Trophoblast cell (in vitro differentiated cells and primary cell): ENCODE measurements around the gene XYLB.

Source experiments
- DNase-seq, 2 donors: peaks; one replicate each; pipeline ENCODE4 v3.0.0-alpha.2; 2016
- H2AFZ ChIP-seq: 2 replicates; pipeline ENCODE4 v1.6.1; 2013; ENCODE audit warnings: low read length, moderate library complexity, mild to moderate bottlenecking; ENCODE audit not compliant: insufficient read depth, poor library complexity
- H2AK5ac ChIP-seq: 2 replicates; pipeline ENCODE4 v1.6.1; 2013; ENCODE audit warnings: mild to moderate bottlenecking, low read length
- H2BK120ac ChIP-seq: 2 replicates; pipeline ENCODE4 v1.6.1; 2013; ENCODE audit warnings: low read length, mild to moderate bottlenecking, moderate library complexity; ENCODE audit not compliant: insufficient read depth, poor library complexity
- H2BK12ac ChIP-seq: 2 replicates; pipeline ENCODE4 v1.6.1; 2013; ENCODE audit warnings: mild to moderate bottlenecking, low read length, moderate library complexity
- H2BK5ac ChIP-seq: 2 replicates; pipeline ENCODE4 v1.6.1; 2013; ENCODE audit warnings: low read length, low read depth, moderate library complexity, mild to moderate bottlenecking; ENCODE audit not compliant: poor library complexity
- H3K14ac ChIP-seq: 2 replicates; pipeline ENCODE4 v1.6.1; 2013; ENCODE audit warnings: mild to moderate bottlenecking, low read length
- H3K18ac ChIP-seq: 2 replicates; pipeline ENCODE4 v1.6.1; 2013; ENCODE audit warnings: mild to moderate bottlenecking, low read length
- H3K23ac ChIP-seq: 2 replicates; pipeline ENCODE4 v1.6.1; 2013; ENCODE audit warnings: low read length
- H3K27ac ChIP-seq: 2 replicates; pipeline ENCODE4 v1.5.1; 2013; ENCODE audit warnings: low read depth, mild to moderate bottlenecking, inconsistent platforms, low read length, moderate library complexity
- H3K27me3 ChIP-seq: 2 replicates; pipeline ENCODE4 v1.6.1; 2013; ENCODE audit warnings: inconsistent platforms, mild to moderate bottlenecking, low read length, moderate library complexity; ENCODE audit not compliant: insufficient read depth
- H3K36me3 ChIP-seq, 2 experiments: 1 replicate in 1 of 2; 2 replicates in 1 of 2; pipeline ENCODE4 v1.6.1; 2013; ENCODE audit warnings: low read length in 2 of 2, mild to moderate bottlenecking in 2 of 2, moderate library complexity in 1 of 2; ENCODE audit not compliant: insufficient read depth in 2 of 2, control insufficient read depth in 1 of 2
- H3K4ac ChIP-seq: 2 replicates; pipeline ENCODE4 v1.6.1; 2013; ENCODE audit warnings: low read depth, mild to moderate bottlenecking, low read length, moderate library complexity
- H3K4me1 ChIP-seq, 2 experiments: 1 replicate in 1 of 2; 2 replicates in 1 of 2; pipeline ENCODE4 v1.6.1; 2013; ENCODE audit warnings: low read length in 2 of 2, mild to moderate bottlenecking in 2 of 2, moderate library complexity in 1 of 2; ENCODE audit not compliant: insufficient read depth in 2 of 2, control insufficient read depth in 1 of 2
- H3K4me2 ChIP-seq: 2 replicates; pipeline ENCODE4 v1.6.1; 2013; ENCODE audit warnings: inconsistent platforms, mild to moderate bottlenecking, low read length, moderate library complexity
- H3K4me3 ChIP-seq: 2 replicates; pipeline ENCODE4 v1.5.1; 2013; ENCODE audit warnings: mild to moderate bottlenecking, low read depth, low read length, inconsistent platforms
- H3K79me1 ChIP-seq: one replicate; pipeline ENCODE4 v1.6.1; 2013; ENCODE audit warnings: low read length
- H3K79me2 ChIP-seq: 2 replicates; pipeline ENCODE4 v1.6.1; 2013; ENCODE audit warnings: low read length, mild to moderate bottlenecking; ENCODE audit not compliant: control insufficient read depth, insufficient read depth, poor library complexity
- H3K9ac ChIP-seq: 2 replicates; pipeline ENCODE4 v1.6.1; 2013; ENCODE audit warnings: mild to moderate bottlenecking, low read length
- H3K9me3 ChIP-seq: 2 replicates; pipeline ENCODE4 v1.6.1; 2013; ENCODE audit warnings: low read depth, mild to moderate bottlenecking, control low read depth, inconsistent platforms, low read length; ENCODE audit not compliant: insufficient read depth
- H4K12ac ChIP-seq: 2 replicates; pipeline ENCODE4 v1.6.1; 2013; ENCODE audit warnings: low read depth, mild to moderate bottlenecking, low read length, moderate library complexity
- H4K8ac ChIP-seq: 2 replicates; pipeline ENCODE4 v1.6.1; 2013; ENCODE audit warnings: low read depth, mild to moderate bottlenecking, low read length, moderate library complexity
- H4K91ac ChIP-seq: one replicate; pipeline ENCODE4 v1.6.1; 2013; ENCODE audit warnings: low read depth, mild to moderate bottlenecking, low read length, moderate library complexity
- WGBS: extraction: QIAGEN DNeasy Blood & Tissue Kit; methylation state at CpG from one replicate; pipeline ENCODE4 v1.1.7; 2013; ENCODE audit warnings: missing lambda C conversion rate; ENCODE audit not compliant: insufficient read length, insufficient coverage; ENCODE audit errors: extremely low coverage; 5-methylcytosine and 5-hydroxymethylcytosine counted together

The XYLB gene

DNA sequence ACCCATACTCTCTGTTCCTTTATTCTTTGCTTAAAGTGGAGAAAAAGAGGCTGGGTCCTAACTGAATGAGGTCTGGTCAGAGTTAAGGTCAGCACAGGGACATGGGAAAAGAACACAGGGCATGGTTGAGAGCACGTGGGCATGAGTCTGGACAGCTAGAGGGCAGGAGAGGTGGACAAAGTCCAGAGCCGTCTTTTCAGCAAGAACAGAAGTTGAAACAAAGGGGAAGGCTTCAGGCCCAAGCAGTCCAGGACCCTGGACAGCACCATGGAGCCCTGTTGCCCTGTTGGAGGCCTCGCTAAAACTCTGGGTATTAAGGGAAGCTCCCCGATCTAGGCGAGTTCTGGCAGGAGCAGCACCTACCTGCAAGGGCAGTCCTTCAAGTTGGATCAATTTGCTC, 50.7 kb downstream of the XYLB start:
- Histone ChIP-seq H3K79me1 (no peaks in the 10 kb centered on the region), H4K12ac (no peak overlapping the region), H3K14ac (no peak overlapping the region), H2BK12ac (no peak overlapping the region), H3K79me2 (no peaks in the 10 kb centered on the region), H3K4ac (no peak overlapping the region), H3K36me3 (peaks cover 0 to 5% of the 10 kb centered on the region in 2 experiments), H2AFZ (no peak overlapping the region), H3K27ac (no peak overlapping the region), H3K9me3 (no peaks in the 10 kb centered on the region), H3K4me2 (no peak overlapping the region), H3K9ac (no peak overlapping the region), H3K27me3 (no peaks in the 10 kb centered on the region), H2AK5ac (no peak overlapping the region), H2BK5ac (no peak overlapping the region), H2BK120ac (no peak overlapping the region), H4K8ac (no peak overlapping the region), H4K91ac (no peak overlapping the region), H3K4me1 (no peaks in the 10 kb centered on the region), H3K4me3 (no peak overlapping the region), H3K18ac (no peak overlapping the region), H3K23ac (no peak overlapping the region)
- DNase-seq = peak in 1 of 2 donors; percentile 42
- WGBS = no CpG with 5 or more reads among the region's 5 CpGs

DNA sequence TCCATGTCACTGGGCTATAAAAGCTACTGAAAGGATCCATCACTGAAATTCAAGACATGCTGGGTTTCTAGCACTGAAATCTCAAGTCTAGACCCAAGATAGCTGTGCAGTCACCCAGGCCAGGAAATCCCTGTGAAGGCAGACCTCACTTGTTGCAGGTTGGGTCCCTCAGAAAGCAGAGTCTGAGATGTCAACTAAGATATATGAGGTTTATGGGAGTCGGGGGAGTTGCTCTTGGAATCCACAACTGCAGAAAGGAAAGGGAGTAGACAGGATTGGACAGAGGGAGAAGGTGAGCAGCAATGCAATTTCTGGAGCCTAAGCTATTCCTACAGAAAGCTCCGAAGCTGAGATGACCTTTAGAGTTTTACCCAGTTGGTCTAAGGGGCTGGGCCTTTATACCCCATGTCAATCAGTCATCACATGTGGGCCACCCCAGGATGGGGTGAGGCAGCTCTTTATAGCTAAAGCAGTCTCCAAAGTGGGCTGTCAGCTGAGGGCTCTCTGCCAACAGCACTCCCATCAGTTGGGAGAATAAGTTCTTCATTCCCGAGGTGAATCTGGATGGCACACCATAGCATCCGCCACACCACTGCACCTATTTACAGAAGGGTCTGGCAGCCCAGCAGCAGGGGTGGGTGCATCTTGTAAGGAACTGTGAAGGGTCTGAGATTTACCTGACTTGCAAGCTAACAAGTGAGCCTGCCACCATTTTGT, 54.8 kb downstream of the XYLB start:
- H3K4me3 ChIP-seq = no peak overlapping the region
- no peak overlapping the region for H2BK120ac ChIP-seq
- no peaks in the 10 kb centered on the region for H3K9me3 ChIP-seq
- no peak overlapping the region for H2AFZ ChIP-seq
- no CpG with 5 or more reads among the region's 4 CpGs for WGBS
- H3K27me3 ChIP-seq = no peaks in the 10 kb centered on the region
- H4K8ac ChIP-seq = no peak overlapping the region
- no peaks in the 10 kb centered on the region for H3K79me2 ChIP-seq
- no peak overlapping the region for H4K12ac ChIP-seq
- no peak overlapping the region for H3K23ac ChIP-seq
- no peak for DNase-seq
- H2BK12ac ChIP-seq = no peak overlapping the region
- H4K91ac ChIP-seq = no peak overlapping the region
- H2BK5ac ChIP-seq = no peak overlapping the region
- no peak overlapping the region for H3K18ac ChIP-seq
- no peak overlapping the region for H2AK5ac ChIP-seq
- H3K4ac ChIP-seq = no peak overlapping the region
- no peaks in the 10 kb centered on the region for H3K79me1 ChIP-seq
- H3K4me2 ChIP-seq = no peak overlapping the region
- H3K14ac ChIP-seq = no peak overlapping the region
- peaks cover 4 to 5% of the 10 kb centered on the region in 2 experiments for H3K36me3 ChIP-seq
- no peak overlapping the region for H3K27ac ChIP-seq
- H3K9ac ChIP-seq = no peak overlapping the region
- no peaks in the 10 kb centered on the region for H3K4me1 ChIP-seq

DNA sequence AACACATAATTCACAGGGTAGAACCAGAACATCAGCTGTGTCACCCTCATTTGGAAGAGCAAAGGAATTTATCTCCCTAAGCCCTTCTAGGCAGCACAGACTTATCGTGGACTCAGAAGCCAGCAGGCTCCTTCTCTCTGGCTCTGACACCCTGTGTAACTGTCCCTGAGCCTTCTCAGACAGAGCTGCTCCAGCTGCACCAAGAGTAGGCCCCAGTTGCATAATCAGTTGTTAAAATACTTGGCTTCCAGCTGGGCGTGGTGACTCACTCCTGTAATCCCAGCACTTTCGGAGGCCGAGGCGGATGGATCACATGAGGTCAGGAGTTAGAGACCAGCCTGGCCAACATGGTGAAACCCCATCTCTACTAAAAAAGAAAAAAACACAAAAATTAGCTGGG, 57.7 kb downstream of the XYLB start:
- Histone ChIP-seq H3K9me3 (no peaks in the 10 kb centered on the region), H3K27me3 (no peaks in the 10 kb centered on the region), H2AK5ac (no peak overlapping the region), H2BK12ac (no peak overlapping the region), H3K14ac (no peak overlapping the region), H3K4ac (no peak overlapping the region), H3K9ac (no peak overlapping the region), H3K4me2 (no peak overlapping the region), H2BK120ac (no peak overlapping the region), H2AFZ (no peak overlapping the region), H2BK5ac (no peak overlapping the region), H3K36me3 (peaks cover 4 to 5% of the 10 kb centered on the region in 2 experiments), H3K18ac (no peak overlapping the region), H4K12ac (no peak overlapping the region), H3K79me1 (no peaks in the 10 kb centered on the region), H3K4me3 (no peak overlapping the region), H4K91ac (no peak overlapping the region), H3K79me2 (no peaks in the 10 kb centered on the region), H3K23ac (no peak overlapping the region), H4K8ac (no peak overlapping the region), H3K27ac (no peak overlapping the region), H3K4me1 (no peaks in the 10 kb centered on the region)
- peak; percentile 65 to 86 for DNase-seq
- WGBS = no CpG with 5 or more reads among the region's 5 CpGs

- no peak overlapping the region for H3K4me2 ChIP-seq
- DNase-seq = no peak
- H3K27me3 ChIP-seq = no peaks in the 10 kb centered on the region
- H3K36me3 ChIP-seq = no peaks in the 10 kb centered on the region
- H3K14ac ChIP-seq = no peak overlapping the region
- H2BK5ac ChIP-seq = no peak overlapping the region
- no peaks in the 10 kb centered on the region for H3K79me1 ChIP-seq
- H2BK12ac ChIP-seq = no peak overlapping the region
- H3K4me1 ChIP-seq = no peaks in the 10 kb centered on the region
- no peak overlapping the region for H3K27ac ChIP-seq
- H2BK120ac ChIP-seq = no peak overlapping the region
- no peak overlapping the region for H2AFZ ChIP-seq
- H2AK5ac ChIP-seq = no peak overlapping the region
- H3K9me3 ChIP-seq = no peaks in the 10 kb centered on the region
- no peak overlapping the region for H3K23ac ChIP-seq
- H4K12ac ChIP-seq = no peak overlapping the region
- no peak overlapping the region for H3K18ac ChIP-seq
- no peak overlapping the region for H3K4me3 ChIP-seq
- no CpG with 5 or more reads among the region's 1 CpG for WGBS
- no peak overlapping the region for H3K9ac ChIP-seq
- H4K8ac ChIP-seq = no peak overlapping the region
- no peak overlapping the region for H3K4ac ChIP-seq
- H3K79me2 ChIP-seq = no peaks in the 10 kb centered on the region
- no peak overlapping the region for H4K91ac ChIP-seq
These were observed 65.0 kb downstream of the XYLB start for GRCh38 chr3:38411591-38411990.
